KG1 (cell line): Measurements from ENCODE around the gene CDH10.

Source experiments
- DNase-seq: peaks from one replicate; lab custom pipeline; 2025; lab: John Stamatoyannopoulos, UW

Gene CDH10

GRCh38 chr5:24480952-24481351, 163.8 kb downstream of the CDH10 start:
- DNase-seq: no peak

GRCh38 chr5:24477958-24478357, 166.8 kb downstream of the CDH10 start:
- no peak for DNase-seq

GRCh38 chr5:24475101-24475500, 169.7 kb downstream of the CDH10 start:
- DNase-seq: no peak

GRCh38 chr5:24474685-24475084, 170.1 kb downstream of the CDH10 start:
- no peak for DNase-seq

GRCh38 chr5:24472518-24472917, 172.3 kb downstream of the CDH10 start:
- no peak for DNase-seq

- DNase-seq: no peak
These were observed 200.4 kb downstream of the CDH10 start for GRCh38 chr5:24444414-24444813.

- no peak for DNase-seq
These were observed 205.3 kb downstream of the CDH10 start for GRCh38 chr5:24439465-24439864.
